HEK293 (cell line): Measurements from ENCODE around the gene FSIP1.

ENCODE experiments used
- CTCF ChIA-PET: fragments of 350-600 bp; formaldehyde crosslinking; extraction: SDS; loops from one replicate; lab custom pipeline; 2021; ENCODE audit warnings: antibody characterized with exemption; lab: Yijun Ruan, JAX
- POLR2A ChIA-PET: fragments of 300-600 bp; formaldehyde crosslinking; extraction: SDS; loops from one replicate; lab custom pipeline; 2020; ENCODE audit warnings: antibody characterized with exemption, inconsistent platforms; lab: Yijun Ruan, JAX
- H3K27ac ChIP-seq: fragments of 200-500 bp; sonication (Bioruptor generic); 2 replicates; pipeline ENCODE4 v1.5.1; 2014; ENCODE audit warnings: low read depth, low read length, control low read depth, inconsistent platforms; ENCODE audit errors: extremely low read depth
- H3K36me3 ChIP-seq, 2 experiments: fragments of 200-500 bp in 1 of 2; sonication (Bioruptor generic) in 1 of 2; 1 replicate in 1 of 2; 2 replicates in 1 of 2; pipeline ENCODE4 v1.5.1; 2014 to 2017; ENCODE audit warnings: inconsistent platforms in 2 of 2, low read length in 2 of 2; ENCODE audit not compliant: control insufficient read depth in 2 of 2, insufficient read depth in 1 of 2
- H3K4me1 ChIP-seq: fragments of 200-500 bp; sonication (Bioruptor generic); 2 replicates; pipeline ENCODE4 v1.5.1; 2014; ENCODE audit warnings: mild to moderate bottlenecking, low read length, inconsistent platforms; ENCODE audit not compliant: control insufficient read depth, insufficient read depth
- H3K4me3 ChIP-seq: 2 replicates; pipeline ENCODE4 v1.5.1; 2011; ENCODE audit warnings: low read depth, mild to moderate bottlenecking, control low read depth, low read length, moderate library complexity
- H3K9me3 ChIP-seq: fragments of 200-500 bp; sonication (Bioruptor generic); 2 replicates; pipeline ENCODE4 v1.5.1; 2014; ENCODE audit warnings: low read depth, low read length, inconsistent platforms; ENCODE audit not compliant: control insufficient read depth, insufficient read depth
- CTCF ChIP-seq: fragments of 450-650 bp; formaldehyde crosslinking; IDR thresholded peaks from 2 replicates; pipeline ENCODE4 v1.5.1; 2016; ENCODE audit warnings: missing biosample characterization, missing genetic modification characterization
- MYNN ChIP-seq: fragments of 450-650 bp; formaldehyde crosslinking; IDR thresholded peaks from 2 replicates; pipeline ENCODE4 v1.5.1; 2016; ENCODE audit warnings: missing biosample characterization, missing genetic modification characterization, borderline replicate concordance
- YY2 ChIP-seq: fragments of 450-650 bp; formaldehyde crosslinking; IDR thresholded peaks from 2 replicates; pipeline ENCODE4 v1.5.1; 2016; ENCODE audit warnings: missing biosample characterization, missing genetic modification characterization
- ZBTB44 ChIP-seq: fragments of 450-650 bp; IDR thresholded peaks from 2 replicates; pipeline ENCODE4 v1.5.1; 2018; ENCODE audit warnings: missing biosample characterization, mild to moderate bottlenecking, missing genetic modification characterization
- ZBTB49 ChIP-seq: fragments of 450-650 bp; formaldehyde crosslinking; IDR thresholded peaks from 2 replicates; pipeline ENCODE4 v1.5.1; 2016; ENCODE audit warnings: missing biosample characterization, missing genetic modification characterization, low read depth
- ZBTB6 ChIP-seq: fragments of 450-650 bp; formaldehyde crosslinking; IDR thresholded peaks from 2 replicates; pipeline ENCODE4 v1.5.1; 2017; ENCODE audit warnings: missing biosample characterization, missing genetic modification characterization
- ZFHX2 ChIP-seq: fragments of 450-650 bp; formaldehyde crosslinking; conservative IDR thresholded peaks from 2 replicates; pipeline ENCODE4 v1.5.1; 2016; ENCODE audit warnings: missing biosample characterization, missing genetic modification characterization
- ZNF133 ChIP-seq: fragments of 450-650 bp; formaldehyde crosslinking; IDR thresholded peaks from 2 replicates; pipeline ENCODE4 v1.5.1; 2016; ENCODE audit warnings: missing biosample characterization, missing genetic modification characterization
- ZNF148 ChIP-seq: fragments of 450-650 bp; formaldehyde crosslinking; IDR thresholded peaks from 2 replicates; pipeline ENCODE4 v1.5.0; 2017; ENCODE audit warnings: missing biosample characterization, missing genetic modification characterization, borderline replicate concordance
- ZNF211 ChIP-seq: fragments of 450-650 bp; formaldehyde crosslinking; IDR thresholded peaks from 2 replicates; pipeline ENCODE4 v1.5.1; 2016; ENCODE audit warnings: low read depth, missing biosample characterization, missing genetic modification characterization
- ZNF280D ChIP-seq: fragments of 450-650 bp; formaldehyde crosslinking; IDR thresholded peaks from 2 replicates; pipeline ENCODE4 v1.5.1; 2016; ENCODE audit warnings: missing biosample characterization, missing genetic modification characterization
- ZNF366 ChIP-seq: fragments of 450-650 bp; formaldehyde crosslinking; conservative IDR thresholded peaks from 2 replicates; pipeline ENCODE4 v1.5.1; 2016; ENCODE audit warnings: missing biosample characterization, missing genetic modification characterization
- ZNF398 ChIP-seq: fragments of 450-650 bp; formaldehyde crosslinking; IDR thresholded peaks from 2 replicates; pipeline ENCODE4 v1.5.1; 2017; ENCODE audit warnings: missing biosample characterization, missing genetic modification characterization
- ZNF404 ChIP-seq: fragments of 450-650 bp; formaldehyde crosslinking; IDR thresholded peaks from 2 replicates; pipeline ENCODE4 v1.5.1; 2017; ENCODE audit warnings: missing biosample characterization, missing genetic modification characterization
- ZNF677 ChIP-seq: fragments of 450-650 bp; IDR thresholded peaks from 2 replicates; pipeline ENCODE4 v1.5.0; 2018; ENCODE audit warnings: missing biosample characterization, mild to moderate bottlenecking, missing genetic modification characterization, moderate library complexity
- ZNF747 ChIP-seq: fragments of 450-650 bp; formaldehyde crosslinking; IDR thresholded peaks from 2 replicates; pipeline ENCODE4 v1.5.1; 2016; ENCODE audit warnings: missing biosample characterization, missing genetic modification characterization
- ZSCAN4 ChIP-seq: fragments of 450-650 bp; formaldehyde crosslinking; IDR thresholded peaks from 2 replicates; pipeline ENCODE4 v1.5.1; 2017; ENCODE audit warnings: missing biosample characterization, missing genetic modification characterization

The FSIP1 gene

GRCh38 chr15:39628546-39629257, 153.9 kb downstream of the FSIP1 start:
- Histone ChIP-seq H3K4me1 (no peaks in the 10 kb centered on the region), H3K4me3 (no peak overlapping the region), H3K36me3 (no peaks in the 10 kb centered on the region), H3K27ac (no peak overlapping the region), H3K9me3 (no peaks in the 10 kb centered on the region)
- no peak for TF ChIP-seq ZNF404 (tag by site-specific recombination)
- no peak for TF ChIP-seq MYNN
- TF ChIP-seq ZNF366 (tag by site-specific recombination) = no peak
- no peak for TF ChIP-seq ZNF677 (tag by site-specific recombination)
- TF ChIP-seq ZNF211 (tag by site-specific recombination) = no peak
- no peak for TF ChIP-seq ZFHX2 (tag by site-specific recombination)
- TF ChIP-seq ZNF398 (tag by site-specific recombination) = no peak
- CTCF ChIA-PET = no interaction called here
- POLR2A ChIA-PET = no interaction called here

- ChIA-PET POLR2A (no interaction called here), CTCF (no interaction called here)
- no peak overlapping the region for H3K27ac ChIP-seq
- H3K36me3 ChIP-seq = no peaks in the 10 kb centered on the region
- H3K4me3 ChIP-seq = no peak overlapping the region
- no peaks in the 10 kb centered on the region for H3K4me1 ChIP-seq
- H3K9me3 ChIP-seq = no peaks in the 10 kb centered on the region
- TF ChIP-seq ZNF133 (tag by site-specific recombination) (no peak), ZNF747 (tag by site-specific recombination) (no peak), ZBTB44 (tag by site-specific recombination) (no peak), ZBTB49 (tag by site-specific recombination) (no peak), YY2 (tag by site-specific recombination) (no peak), CTCF (no peak), ZBTB6 (no peak), ZNF148 (tag by site-specific recombination) (no peak), ZNF211 (tag by site-specific recombination) (no peak), ZNF280D (tag by site-specific recombination) (no peak), ZSCAN4 (tag by site-specific recombination) (no peak)
Observed at GRCh38 chr15:39628144-39628508, 154.5 kb downstream of the FSIP1 start.
